ENCODE data around the gene SKIL. TPM values are rescaled to one million over a fixed set of nuclear protein-coding genes. Genes with fewer than 3 reads are reported as not detected.
"Not testable (repeated sequence)": the region's sequence is repeated elsewhere in the genome, so short reads cannot be mapped to it uniquely, and the experiment has no call there.

The SKIL gene
- total RNA-seq, 1 experiment from 2014 or later = 47.9 TPM

GRCh38 chr3:170338690-170339340 is 18.7 kb upstream of the SKIL start:
- ChIA-PET POLR2A (ENCODE audit: low non-redundant PET) (no interaction called here), CTCF (interaction anchor here (0.5 kb wide), 1 partner anchor 570 kb away, joined by 9 read pairs; the partner anchor contains the start of gene ACTRT3)
- DNase-seq (ENCODE audit: low spot score) = no peak
- no TSS peak for BruUV-seq (replicated peaks)
- TF ChIP-seq, protein P1, sequence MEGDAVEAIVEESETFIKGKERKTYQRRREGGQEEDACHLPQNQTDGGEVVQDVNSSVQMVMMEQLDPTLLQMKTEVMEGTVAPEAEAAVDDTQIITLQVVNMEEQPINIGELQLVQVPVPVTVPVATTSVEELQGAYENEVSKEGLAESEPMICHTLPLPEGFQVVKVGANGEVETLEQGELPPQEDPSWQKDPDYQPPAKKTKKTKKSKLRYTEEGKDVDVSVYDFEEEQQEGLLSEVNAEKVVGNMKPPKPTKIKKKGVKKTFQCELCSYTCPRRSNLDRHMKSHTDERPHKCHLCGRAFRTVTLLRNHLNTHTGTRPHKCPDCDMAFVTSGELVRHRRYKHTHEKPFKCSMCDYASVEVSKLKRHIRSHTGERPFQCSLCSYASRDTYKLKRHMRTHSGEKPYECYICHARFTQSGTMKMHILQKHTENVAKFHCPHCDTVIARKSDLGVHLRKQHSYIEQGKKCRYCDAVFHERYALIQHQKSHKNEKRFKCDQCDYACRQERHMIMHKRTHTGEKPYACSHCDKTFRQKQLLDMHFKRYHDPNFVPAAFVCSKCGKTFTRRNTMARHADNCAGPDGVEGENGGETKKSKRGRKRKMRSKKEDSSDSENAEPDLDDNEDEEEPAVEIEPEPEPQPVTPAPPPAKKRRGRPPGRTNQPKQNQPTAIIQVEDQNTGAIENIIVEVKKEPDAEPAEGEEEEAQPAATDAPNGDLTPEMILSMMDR (conservative IDR thresholded peaks at IDR 0.05; ENCODE audit: low read depth, low read length) = no peak
- TF ChIP-seq EZH2 (IDR thresholded peaks at IDR 0.05; ENCODE audit: borderline replicate concordance, low read depth, low read length, poor library complexity, severe bottlenecking) = no peak
- intact Hi-C loops (cut with micrococcal nuclease; ENCODE audit: unreplicated experiment) = no loop called here
- Histone ChIP-seq H3K4me3 (ENCODE audit: low read depth, low read length, poor library complexity, severe bottlenecking) (no peak overlapping the region), H3K9me3 (ENCODE audit: low read depth, low read length, poor library complexity, severe bottlenecking) (peaks cover 16% of the 10 kb centered on the region), H3K4me1 (ENCODE audit: insufficient read depth, low read length, poor library complexity, severe bottlenecking) (no peaks in the 10 kb centered on the region), H3K36me3 (ENCODE audit: insufficient read depth, low read length, poor library complexity, severe bottlenecking) (no peaks in the 10 kb centered on the region), H3K27me3 (replicated peaks; ENCODE audit: insufficient read depth, low read depth, low read length, poor library complexity) (no peaks in the 10 kb centered on the region), H3K27ac (ENCODE audit: low read depth, low read length, poor library complexity, severe bottlenecking) (no peak overlapping the region)

DNA sequence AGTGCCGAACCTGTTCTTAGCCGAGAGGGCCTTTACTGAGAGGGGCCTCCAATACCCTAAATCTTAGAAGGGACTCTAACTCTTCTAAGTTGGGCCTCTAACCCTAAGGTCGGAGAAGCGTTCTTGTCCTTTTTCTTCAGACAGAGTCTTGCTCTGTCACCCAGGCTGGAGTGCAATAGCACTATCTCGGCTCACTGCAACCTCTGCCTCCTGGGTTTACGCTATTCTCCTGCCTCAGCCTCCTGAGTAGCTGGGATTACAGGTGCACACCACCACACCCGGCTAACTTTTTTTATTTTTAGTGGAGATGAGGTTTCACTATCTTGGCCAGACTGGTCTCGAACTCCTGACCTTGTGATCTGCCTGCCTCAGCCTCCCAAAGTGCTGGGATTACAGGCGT is 15.2 kb upstream of the SKIL start:
- H3K36me3 ChIP-seq (ENCODE audit: insufficient read depth, low read length, poor library complexity, severe bottlenecking); intact Hi-C loops (cut with micrococcal nuclease; ENCODE audit: unreplicated experiment); CTCF ChIA-PET; H3K27ac ChIP-seq (ENCODE audit: low read depth, low read length, poor library complexity, severe bottlenecking); POLR2A ChIA-PET (ENCODE audit: low non-redundant PET); H3K27me3 ChIP-seq (replicated peaks; ENCODE audit: insufficient read depth, low read depth, low read length, poor library complexity); DNase-seq (ENCODE audit: low spot score); BruUV-seq (replicated peaks); H3K4me3 ChIP-seq (ENCODE audit: low read depth, low read length, poor library complexity, severe bottlenecking); H3K4me1 ChIP-seq (ENCODE audit: insufficient read depth, low read length, poor library complexity, severe bottlenecking): not testable (repeated sequence)
- H3K9me3 ChIP-seq (ENCODE audit: low read depth, low read length, poor library complexity, severe bottlenecking) = peaks cover 14% of the 10 kb centered on the region

GRCh38 chr3:170343859-170344258 is 13.7 kb upstream of the SKIL start:
- H3K9me3 ChIP-seq (ENCODE audit: low read depth, low read length, poor library complexity, severe bottlenecking); H3K27ac ChIP-seq (ENCODE audit: low read depth, low read length, poor library complexity, severe bottlenecking); H3K27me3 ChIP-seq (replicated peaks; ENCODE audit: insufficient read depth, low read depth, low read length, poor library complexity); intact Hi-C loops (cut with micrococcal nuclease; ENCODE audit: unreplicated experiment); BruUV-seq (replicated peaks); POLR2A ChIA-PET (ENCODE audit: low non-redundant PET); H3K4me1 ChIP-seq (ENCODE audit: insufficient read depth, low read length, poor library complexity, severe bottlenecking); CTCF ChIA-PET; DNase-seq (ENCODE audit: low spot score); H3K4me3 ChIP-seq (ENCODE audit: low read depth, low read length, poor library complexity, severe bottlenecking); H3K36me3 ChIP-seq (ENCODE audit: insufficient read depth, low read length, poor library complexity, severe bottlenecking): not testable (repeated sequence)

DNA sequence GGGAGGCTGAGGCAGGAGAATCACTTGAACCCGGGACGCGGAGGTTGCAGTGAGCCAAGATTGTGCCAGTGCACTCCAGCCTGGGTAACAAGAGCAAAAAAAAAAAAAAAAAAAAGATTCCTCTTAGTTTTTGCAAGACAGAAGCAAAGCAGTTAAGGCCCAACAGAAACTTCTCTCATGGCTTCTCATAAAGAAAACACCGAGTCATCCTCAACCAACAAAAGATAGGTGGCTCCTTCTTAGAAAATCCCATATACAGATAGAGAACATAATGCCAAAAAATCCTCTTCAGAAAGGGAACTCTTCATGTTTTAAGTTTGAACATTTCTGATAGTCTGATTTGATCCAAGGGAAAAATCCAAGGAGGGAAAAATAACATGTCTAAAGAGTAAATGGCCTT is 12.5 kb upstream of the SKIL start:
- H3K27ac ChIP-seq (ENCODE audit: low read depth, low read length, poor library complexity, severe bottlenecking) = no peak overlapping the region
- ChIA-PET CTCF (no interaction called here), POLR2A (ENCODE audit: low non-redundant PET) (no interaction called here)
- BruUV-seq (replicated peaks) = no TSS peak
- H3K9me3 ChIP-seq (ENCODE audit: low read depth, low read length, poor library complexity, severe bottlenecking) = no peaks in the 10 kb centered on the region
- no peaks in the 10 kb centered on the region for H3K36me3 ChIP-seq (ENCODE audit: insufficient read depth, low read length, poor library complexity, severe bottlenecking)
- intact Hi-C loops (cut with micrococcal nuclease; ENCODE audit: unreplicated experiment) = no loop called here
- no peaks in the 10 kb centered on the region for H3K4me1 ChIP-seq (ENCODE audit: insufficient read depth, low read length, poor library complexity, severe bottlenecking)
- TF ChIP-seq, protein P1 (conservative IDR thresholded peaks at IDR 0.05; ENCODE audit: low read depth, low read length) = no peak
- TF ChIP-seq EZH2 (IDR thresholded peaks at IDR 0.05; ENCODE audit: borderline replicate concordance, low read depth, low read length, poor library complexity, severe bottlenecking) = no peak
- no peak overlapping the region for H3K4me3 ChIP-seq (ENCODE audit: low read depth, low read length, poor library complexity, severe bottlenecking)
- DNase-seq (ENCODE audit: low spot score) = no peak
- no peaks in the 10 kb centered on the region for H3K27me3 ChIP-seq (replicated peaks; ENCODE audit: insufficient read depth, low read depth, low read length, poor library complexity)
